Liver (tissue), 3 donors: Measurements from ENCODE around the gene MAP3K8.

Experiments used
- GABPA ChIP-seq, 2 donors: IDR thresholded peaks in 1 of 2; conservative IDR thresholded peaks in 1 of 2; 2 replicates each; pipeline ENCODE4 v1.6.1; 2016; ENCODE audit warnings: antibody characterized with exemption in 2 of 2, mild to moderate bottlenecking in 1 of 2, moderate library complexity in 1 of 2
- JUND ChIP-seq, 2 donors: IDR thresholded peaks; 2 replicates each; pipeline ENCODE4 v1.6.1; 2016; ENCODE audit warnings: antibody characterized with exemption in 2 of 2
- MAX ChIP-seq: IDR thresholded peaks from 2 replicates; pipeline ENCODE4 v1.6.1; 2016; ENCODE audit warnings: antibody characterized with exemption
- RAD21 ChIP-seq, 2 donors: IDR thresholded peaks; 2 replicates each; pipeline ENCODE4 v1.6.1; 2016; ENCODE audit warnings: antibody characterized with exemption in 2 of 2, mild to moderate bottlenecking in 2 of 2
- REST ChIP-seq: IDR thresholded peaks from 2 replicates; pipeline ENCODE4 v1.6.1; 2016; ENCODE audit warnings: antibody characterized with exemption, mild to moderate bottlenecking
- SP1 ChIP-seq: IDR thresholded peaks from 2 replicates; pipeline ENCODE4 v1.6.1; 2018; ENCODE audit warnings: antibody characterized with exemption, mild to moderate bottlenecking
- YY1 ChIP-seq: IDR thresholded peaks from 2 replicates; pipeline ENCODE4 v1.6.1; 2016; ENCODE audit warnings: antibody characterized with exemption, mild to moderate bottlenecking
- TF ChIP-seq, protein P1 (sequence below): fragments of 150-350 bp; IDR thresholded peaks from 2 replicates; pipeline ENCODE4 v1.5.1; 2017; ENCODE audit warnings: improper control_type of control experiment, low read depth, low read length; ENCODE audit not compliant: missing input control
- donor health status: healthy.
- donor health status: healthy.

DNA sequence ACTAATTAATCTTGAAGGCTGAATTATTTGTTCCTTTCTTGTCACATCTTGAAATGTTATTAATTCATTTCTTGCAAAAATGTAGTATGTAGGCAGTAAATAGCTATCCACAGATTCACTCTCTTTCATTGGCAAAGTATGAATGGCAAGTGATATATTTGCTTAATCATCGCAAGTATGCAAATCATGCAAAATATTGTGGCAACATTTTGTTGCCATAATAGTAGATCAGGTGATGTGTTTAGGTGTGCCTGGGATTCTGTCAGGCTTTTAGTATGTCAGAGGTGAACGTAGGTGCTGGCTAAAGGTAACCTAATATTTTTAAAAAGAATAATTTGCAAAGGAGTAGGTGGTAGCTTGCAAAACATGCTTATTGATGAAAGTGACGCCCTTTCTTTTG is 5.9 kb downstream of the MAP3K8 start:
- TF ChIP-seq, protein P1, sequence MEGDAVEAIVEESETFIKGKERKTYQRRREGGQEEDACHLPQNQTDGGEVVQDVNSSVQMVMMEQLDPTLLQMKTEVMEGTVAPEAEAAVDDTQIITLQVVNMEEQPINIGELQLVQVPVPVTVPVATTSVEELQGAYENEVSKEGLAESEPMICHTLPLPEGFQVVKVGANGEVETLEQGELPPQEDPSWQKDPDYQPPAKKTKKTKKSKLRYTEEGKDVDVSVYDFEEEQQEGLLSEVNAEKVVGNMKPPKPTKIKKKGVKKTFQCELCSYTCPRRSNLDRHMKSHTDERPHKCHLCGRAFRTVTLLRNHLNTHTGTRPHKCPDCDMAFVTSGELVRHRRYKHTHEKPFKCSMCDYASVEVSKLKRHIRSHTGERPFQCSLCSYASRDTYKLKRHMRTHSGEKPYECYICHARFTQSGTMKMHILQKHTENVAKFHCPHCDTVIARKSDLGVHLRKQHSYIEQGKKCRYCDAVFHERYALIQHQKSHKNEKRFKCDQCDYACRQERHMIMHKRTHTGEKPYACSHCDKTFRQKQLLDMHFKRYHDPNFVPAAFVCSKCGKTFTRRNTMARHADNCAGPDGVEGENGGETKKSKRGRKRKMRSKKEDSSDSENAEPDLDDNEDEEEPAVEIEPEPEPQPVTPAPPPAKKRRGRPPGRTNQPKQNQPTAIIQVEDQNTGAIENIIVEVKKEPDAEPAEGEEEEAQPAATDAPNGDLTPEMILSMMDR = no peak
- TF ChIP-seq GABPA (IDR thresholded peaks at IDR 0.05 in 1 of 2, conservative IDR thresholded peaks at IDR 0.05 in 1 of 2) (no peak), REST (no peak), YY1 (no peak), JUND (IDR thresholded peaks at IDR 0.05) (no peak), RAD21 (IDR thresholded peaks at IDR 0.05) (no peak), MAX (no peak), SP1 (no peak)
